Measurements from ENCODE around the gene DDX1.

DNA sequence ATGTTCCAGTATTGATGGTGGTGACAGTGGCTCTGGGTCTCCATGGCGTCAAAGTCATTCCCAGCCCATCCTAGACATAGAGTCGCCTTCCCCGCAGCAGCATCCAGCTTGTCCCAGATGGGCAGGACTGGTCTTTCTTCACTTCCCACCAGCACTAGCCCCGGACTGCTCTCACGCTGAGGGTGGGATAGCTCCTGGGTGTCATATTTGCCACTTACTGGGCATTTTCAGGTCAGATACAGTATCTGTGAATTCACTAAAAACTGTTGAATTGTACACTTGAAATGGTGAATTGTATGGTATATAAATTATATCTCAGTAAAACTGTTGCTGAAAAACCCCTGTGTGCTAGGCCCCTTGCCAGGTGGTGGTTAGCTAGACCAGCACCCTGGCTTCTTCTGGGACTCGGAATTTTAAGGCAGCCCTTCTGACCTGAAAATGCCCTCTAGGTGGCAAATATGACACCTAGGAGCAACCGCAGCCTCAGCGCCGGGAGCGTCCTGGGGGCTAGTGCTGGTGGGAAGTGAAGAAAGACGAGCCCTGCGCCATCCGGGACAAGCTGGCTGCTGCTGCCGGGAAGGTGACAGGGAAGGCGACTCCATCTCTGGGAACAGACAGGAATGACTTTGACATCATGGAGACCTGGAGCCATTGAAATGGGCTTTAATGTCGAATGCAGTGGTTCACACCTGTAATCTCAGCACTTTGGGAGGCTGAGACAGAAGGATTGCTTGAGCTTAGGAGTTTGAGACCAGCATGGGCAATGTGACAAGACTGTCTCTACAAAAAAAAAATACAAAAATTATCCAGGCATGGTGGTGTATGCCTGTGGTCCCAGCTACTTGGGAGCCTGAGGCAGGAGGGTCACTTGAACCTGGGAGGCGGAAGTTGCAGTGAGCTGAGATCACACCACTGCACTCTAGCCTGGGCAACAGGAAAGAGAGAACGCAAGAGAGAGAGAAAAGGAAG lies 56.2 kb downstream of the DDX1 start:
- TF ChIP-seq EZH2 (IDR thresholded peaks at IDR 0.05; ENCODE audit: borderline replicate concordance, low read depth, low read length, poor library complexity, severe bottlenecking) = no peak
- TF ChIP-seq, protein P1, sequence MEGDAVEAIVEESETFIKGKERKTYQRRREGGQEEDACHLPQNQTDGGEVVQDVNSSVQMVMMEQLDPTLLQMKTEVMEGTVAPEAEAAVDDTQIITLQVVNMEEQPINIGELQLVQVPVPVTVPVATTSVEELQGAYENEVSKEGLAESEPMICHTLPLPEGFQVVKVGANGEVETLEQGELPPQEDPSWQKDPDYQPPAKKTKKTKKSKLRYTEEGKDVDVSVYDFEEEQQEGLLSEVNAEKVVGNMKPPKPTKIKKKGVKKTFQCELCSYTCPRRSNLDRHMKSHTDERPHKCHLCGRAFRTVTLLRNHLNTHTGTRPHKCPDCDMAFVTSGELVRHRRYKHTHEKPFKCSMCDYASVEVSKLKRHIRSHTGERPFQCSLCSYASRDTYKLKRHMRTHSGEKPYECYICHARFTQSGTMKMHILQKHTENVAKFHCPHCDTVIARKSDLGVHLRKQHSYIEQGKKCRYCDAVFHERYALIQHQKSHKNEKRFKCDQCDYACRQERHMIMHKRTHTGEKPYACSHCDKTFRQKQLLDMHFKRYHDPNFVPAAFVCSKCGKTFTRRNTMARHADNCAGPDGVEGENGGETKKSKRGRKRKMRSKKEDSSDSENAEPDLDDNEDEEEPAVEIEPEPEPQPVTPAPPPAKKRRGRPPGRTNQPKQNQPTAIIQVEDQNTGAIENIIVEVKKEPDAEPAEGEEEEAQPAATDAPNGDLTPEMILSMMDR (conservative IDR thresholded peaks at IDR 0.05; ENCODE audit: low read depth, low read length) = no peak
